Pericardium fibroblast (primary cell): Measurements from ENCODE around the gene KCNH6. TPM values are rescaled to one million over a fixed set of nuclear protein-coding genes. Genes with fewer than 3 reads are reported as not detected.

Experiments used
- total RNA-seq: library from RNA; depleted of rRNA; stranded (reverse); fragments of >200 nt; gene quantifications from 2 replicates; pipeline ENCODE4 v1.2.3, GENCODE V29; 2015

KCNH6 gene
- not detected in 2 replicates for total RNA-seq

GRCh38 chr17:63523253-63523855 lies at the start of gene KCNH6:
Gene KCNH6 (plus strand): TSS chr17:63523358. CDS start chr17:63523414, 56 bp downstream.

GRCh38 chr17:63476854-63477479 lies 46.2 kb upstream of the KCNH6 start, which contains the start of gene ACE:
Gene ACE (plus strand): TSS chr17:63477061. CDS start chr17:63477095, 34 bp downstream.

GRCh38 chr17:63549946-63550816 lies 27.0 kb downstream of the KCNH6 start, which contains the start of gene DCAF7:
Gene DCAF7 (plus strand): TSS chr17:63550477. CDS start chr17:63550678, 201 bp downstream.

Other genes starting within 250 kb of the KCNH6 start
- 9.1 and 10.0 TPM in 2 replicates for gene CYB561, start 77.1 kb upstream of the KCNH6 start, total RNA-seq
- gene ACE, start 46.3 kb upstream of the KCNH6 start, total RNA-seq = 22.8 and 41.0 TPM in 2 replicates
- gene DCAF7, start 27.1 kb downstream of the KCNH6 start, total RNA-seq = 20.3 and 24.0 TPM in 2 replicates
- 14.9 and 16.1 TPM in 2 replicates for gene TACO1, start 77.5 kb downstream of the KCNH6 start, total RNA-seq
- gene MAP3K3, start 99.1 kb downstream of the KCNH6 start, total RNA-seq = 26.4 and 28.0 TPM in 2 replicates
- gene LIMD2, start 176.8 kb downstream of the KCNH6 start, total RNA-seq = 13.9 and 16.3 TPM in 2 replicates
- 13.6 and 18.1 TPM in 2 replicates for gene STRADA, start 218.4 kb downstream of the KCNH6 start, total RNA-seq